NB4 (cell line): ENCODE data around the gene FRMD1.

Source experiments
- DNase-seq: peaks from one replicate; pipeline ENCODE4 v3.0.0; 2010; ENCODE audit warnings: low read depth
- H3K4me3 ChIP-seq: one replicate; pipeline ENCODE4 v1.5.1; 2011; ENCODE audit warnings: mild to moderate bottlenecking, low read depth, low read length, moderate library complexity
- CTCF ChIP-seq: IDR thresholded peaks from one replicate; pipeline ENCODE4 v1.5.1; 2012; ENCODE audit warnings: low read depth, low read length
- MAX ChIP-seq: IDR thresholded peaks from 2 replicates; pipeline ENCODE4 v1.6.1; 2011; ENCODE audit warnings: low read depth, low read length
- MYC ChIP-seq: IDR thresholded peaks from 2 replicates; pipeline ENCODE4 v1.6.1; 2011; ENCODE audit warnings: low read depth, low read length
- POLR2A ChIP-seq: IDR thresholded peaks from 2 replicates; pipeline ENCODE4 v1.6.1; 2011; ENCODE audit warnings: mild to moderate bottlenecking; ENCODE audit not compliant: insufficient read length; ENCODE audit errors: extremely low read depth

Gene FRMD1

GRCh38 chr6:168054765-168055560, 24.0 kb downstream of the FRMD1 start:
- H3K4me3 ChIP-seq = no peak overlapping the region
- DNase-seq = no peak
- TF ChIP-seq MAX (no peak), MYC (no peak), POLR2A (no peak)

- no peak for DNase-seq
- TF ChIP-seq CTCF (no peak), MAX (no peak), MYC (no peak), POLR2A (no peak)
- H3K4me3 ChIP-seq = no peak overlapping the region
These were observed 25.0 kb downstream of the FRMD1 start for GRCh38 chr6:168053957-168054471.

- TF ChIP-seq CTCF = no peak
- TF ChIP-seq POLR2A = no peak
- TF ChIP-seq MYC = no peak
- no peak for TF ChIP-seq MAX
- H3K4me3 ChIP-seq = no peak overlapping the region
- DNase-seq = no peak
These were observed 25.7 kb downstream of the FRMD1 start for GRCh38 chr6:168053086-168053956.

GRCh38 chr6:168052291-168052891, 26.6 kb downstream of the FRMD1 start:
- DNase-seq = no peak
- H3K4me3 ChIP-seq = no peak overlapping the region
- TF ChIP-seq MYC (no peak), CTCF (no peak), POLR2A (no peak), MAX (no peak)

- no peak for DNase-seq
- no peak for TF ChIP-seq MYC
- no peak for TF ChIP-seq CTCF
- TF ChIP-seq POLR2A = no peak
- no peak for TF ChIP-seq MAX
- no peak overlapping the region for H3K4me3 ChIP-seq
These were observed 27.4 kb downstream of the FRMD1 start for GRCh38 chr6:168051648-168052047.
